ENCODE measurements around the gene PRKD1. TPM values are rescaled to one million over a fixed set of nuclear protein-coding genes. Genes with fewer than 3 reads are reported as not detected.

PRKD1 gene
- total RNA-seq, 1 experiment from 2014 or later, result 2.7 TPM

- H4K91ac ChIP-seq (ENCODE audit: insufficient read length, low read depth, low read length), result no peak overlapping the region
- H3K36me3 Mint-ChIP-seq (ENCODE audit: insufficient read depth in 1 of 3, low read depth in 3 of 3), result no peaks in the 10 kb centered on the region
Measured at GRCh38 chr14:29527286-29527685, 400.4 kb downstream of the PRKD1 start.

More at GRCh38 chr14:29527286-29527685, 400.4 kb downstream of the PRKD1 start:
- Histone ChIP-seq H2BK120ac (ENCODE audit: low read depth, low read length, poor library complexity, severe bottlenecking) (no peak overlapping the region), H3K27me3 (ENCODE audit: insufficient read depth, low read length) (no peaks in the 10 kb centered on the region), H4K5ac (ENCODE audit: insufficient read length, low read depth, low read length) (no peak overlapping the region), H3K27ac (ENCODE audit: insufficient read length, low read depth, low read length) (no peak overlapping the region), H3K56ac (ENCODE audit: insufficient read length, low read depth, low read length) (no peak overlapping the region), H3K23ac (ENCODE audit: insufficient read length, low read depth, low read length) (no peak overlapping the region), H3K4me2 (ENCODE audit: insufficient read depth, insufficient read length, low read length) (no peak overlapping the region), H2AFZ (ENCODE audit: low read length) (no peak overlapping the region), H3K18ac (ENCODE audit: insufficient read length, low read depth, low read length) (no peak overlapping the region), H2BK5ac (ENCODE audit: insufficient read length, low read length) (no peak overlapping the region), H2AK5ac (ENCODE audit: insufficient read length, low read length) (no peak overlapping the region), H3K79me1 (ENCODE audit: insufficient read depth, low read depth, low read length, poor library complexity, severe bottlenecking) (no peaks in the 10 kb centered on the region), H2BK12ac (ENCODE audit: insufficient read length, low read depth, low read length) (no peak overlapping the region), H3K79me2 (ENCODE audit: insufficient read depth, low read length) (no peaks in the 10 kb centered on the region), H2BK20ac (ENCODE audit: low read depth, low read length, poor library complexity, severe bottlenecking) (no peak overlapping the region), H3K4me1 (ENCODE audit: insufficient read depth, low read length) (no peaks in the 10 kb centered on the region), H3T11ph (ENCODE audit: low read length) (no peak overlapping the region), H3K9me3 (ENCODE audit: control insufficient read depth, low read depth, low read length) (no peaks in the 10 kb centered on the region), H3K14ac (ENCODE audit: insufficient read depth, low read length) (no peak overlapping the region), H3K4ac (ENCODE audit: low read depth, low read length) (no peak overlapping the region), H2BK15ac (ENCODE audit: low read depth, low read length) (no peak overlapping the region), H3K9ac (ENCODE audit: extremely low read depth, insufficient read length, low read length) (no peak overlapping the region), H4K20me1 (ENCODE audit: control insufficient read depth, insufficient read depth, insufficient read length) (no peaks in the 10 kb centered on the region), H3K23me2 (ENCODE audit: insufficient read length, low read depth, low read length, poor library complexity, severe bottlenecking) (no peaks in the 10 kb centered on the region), H4K8ac (replicated peaks; ENCODE audit: insufficient read length, low read depth, low read length) (no peak overlapping the region)
- no peak overlapping the region for H3K27ac Mint-ChIP-seq
- no peaks in the 10 kb centered on the region for H3K9me3 Mint-ChIP-seq
- TF ChIP-seq CTCF (conservative IDR thresholded peaks at IDR 0.05), result no peak
- no peak for DNase-seq
- H3K4me3 Mint-ChIP-seq, result no peak overlapping the region
- peaks cover 3% of the 10 kb centered on the region for H3K27me3 Mint-ChIP-seq (ENCODE audit: low read depth)
- peaks cover 0 to 7% of the 10 kb centered on the region in 2 experiments; a peak in 2 of 4 replicates for H3K4me1 Mint-ChIP-seq
